PC-3 (cell line): ENCODE data around the gene HES3.

Experiments used
- EZH2 ChIP-seq: fragments of 300-600 bp; sonication (generic); IDR thresholded peaks from one replicate; pipeline ENCODE4 v1.6.1; 2017; ENCODE audit warnings: antibody characterized with exemption, mild to moderate bottlenecking, low read length; ENCODE audit not compliant: unreplicated experiment
- TF ChIP-seq, protein P1 (sequence below): fragments of 300-600 bp; sonication (generic); conservative IDR thresholded peaks from 2 replicates; pipeline ENCODE4 v1.5.1; 2017; ENCODE audit warnings: antibody characterized with exemption, low read depth, mild to moderate bottlenecking, low read length

DNA sequence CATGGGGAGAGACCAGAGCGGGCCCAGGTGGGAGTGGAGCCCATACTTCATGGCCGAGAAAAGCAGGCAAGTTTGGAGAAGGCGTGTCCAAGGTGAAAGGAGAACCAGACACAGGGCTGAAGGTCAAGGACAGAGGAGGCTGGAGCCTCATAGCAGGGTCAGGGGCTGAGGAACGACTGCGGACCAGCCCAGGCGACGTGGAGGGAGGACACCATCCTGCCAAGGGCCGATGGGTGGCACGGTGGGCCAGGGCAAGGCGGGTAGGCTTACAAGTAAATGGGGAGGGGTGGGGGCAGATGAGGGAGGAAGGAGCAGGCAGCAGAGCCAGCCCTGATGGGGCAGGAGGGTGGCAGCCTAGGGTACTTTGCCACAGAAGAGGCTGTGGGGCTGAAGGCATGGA is 35.1 kb downstream of the HES3 start:
- TF ChIP-seq, protein P1, sequence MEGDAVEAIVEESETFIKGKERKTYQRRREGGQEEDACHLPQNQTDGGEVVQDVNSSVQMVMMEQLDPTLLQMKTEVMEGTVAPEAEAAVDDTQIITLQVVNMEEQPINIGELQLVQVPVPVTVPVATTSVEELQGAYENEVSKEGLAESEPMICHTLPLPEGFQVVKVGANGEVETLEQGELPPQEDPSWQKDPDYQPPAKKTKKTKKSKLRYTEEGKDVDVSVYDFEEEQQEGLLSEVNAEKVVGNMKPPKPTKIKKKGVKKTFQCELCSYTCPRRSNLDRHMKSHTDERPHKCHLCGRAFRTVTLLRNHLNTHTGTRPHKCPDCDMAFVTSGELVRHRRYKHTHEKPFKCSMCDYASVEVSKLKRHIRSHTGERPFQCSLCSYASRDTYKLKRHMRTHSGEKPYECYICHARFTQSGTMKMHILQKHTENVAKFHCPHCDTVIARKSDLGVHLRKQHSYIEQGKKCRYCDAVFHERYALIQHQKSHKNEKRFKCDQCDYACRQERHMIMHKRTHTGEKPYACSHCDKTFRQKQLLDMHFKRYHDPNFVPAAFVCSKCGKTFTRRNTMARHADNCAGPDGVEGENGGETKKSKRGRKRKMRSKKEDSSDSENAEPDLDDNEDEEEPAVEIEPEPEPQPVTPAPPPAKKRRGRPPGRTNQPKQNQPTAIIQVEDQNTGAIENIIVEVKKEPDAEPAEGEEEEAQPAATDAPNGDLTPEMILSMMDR: no peak
- TF ChIP-seq EZH2: no peak
